KMS-11 (cell line): ENCODE measurements around the gene YY1.

Experiments
- H2AFZ ChIP-seq: fragments of 200-600 bp; sonication (generic); 2 replicates; pipeline ENCODE4 v1.6.1; 2016; ENCODE audit warnings: antibody characterized with exemption, mixed run types, low read depth
- H3K27ac ChIP-seq: fragments of 200-600 bp; sonication (generic); 2 replicates; pipeline ENCODE4 v1.6.1; 2016; ENCODE audit warnings: mild to moderate bottlenecking, mixed run types
- H3K27me3 ChIP-seq: fragments of 200-600 bp; sonication (generic); 2 replicates; pipeline ENCODE4 v1.6.1; 2017; ENCODE audit warnings: mild to moderate bottlenecking, low read depth, mixed run types, moderate library complexity; ENCODE audit not compliant: insufficient read depth
- H3K36me3 ChIP-seq: fragments of 200-600 bp; sonication (generic); 2 replicates; pipeline ENCODE4 v1.6.1; 2017; ENCODE audit warnings: mild to moderate bottlenecking, mixed run types; ENCODE audit not compliant: insufficient read depth
- H3K4me1 ChIP-seq: fragments of 200-600 bp; sonication (generic); 2 replicates; pipeline ENCODE4 v1.6.1; 2016; ENCODE audit warnings: mild to moderate bottlenecking, low read depth, mixed run types; ENCODE audit not compliant: poor library complexity, severe bottlenecking
- H3K4me2 ChIP-seq: fragments of 200-600 bp; sonication (generic); 2 replicates; pipeline ENCODE4 v1.7.0; 2016; ENCODE audit warnings: mild to moderate bottlenecking, mixed run types
- H3K4me3 ChIP-seq: fragments of 200-600 bp; sonication (generic); IDR thresholded peaks from 2 replicates; pipeline ENCODE4 v1.6.1; 2017; ENCODE audit warnings: low read depth, low read length, mixed read lengths; ENCODE audit not compliant: insufficient read depth
- H3K79me2 ChIP-seq: fragments of 200-600 bp; sonication (generic); 2 replicates; pipeline ENCODE4 v1.6.1; 2016; ENCODE audit warnings: low read depth, mixed run types; ENCODE audit not compliant: insufficient read depth
- H3K9ac ChIP-seq: fragments of 200-600 bp; sonication (generic); 2 replicates; pipeline ENCODE4 v1.6.1; 2016; ENCODE audit warnings: mild to moderate bottlenecking, mixed run types
- H4K20me1 ChIP-seq: fragments of 200-600 bp; sonication (generic); 2 replicates; pipeline ENCODE4 v1.6.1; 2016; ENCODE audit warnings: mild to moderate bottlenecking, mixed run types; ENCODE audit not compliant: insufficient read depth
- CTCF ChIP-seq: fragments of 200-600 bp; sonication (generic); conservative IDR thresholded peaks from 2 replicates; pipeline ENCODE4 v1.6.1; 2017; ENCODE audit warnings: low read depth, mild to moderate bottlenecking, antibody characterized with exemption, low read length, moderate library complexity, mixed read lengths

Gene YY1

GRCh38 chr14:100240668-100241032 lies 1.7 kb downstream of the YY1 start:
- Histone ChIP-seq H3K36me3 (no peaks in the 10 kb centered on the region), H3K27ac (peak overlapping the region; percentile 41; the same call in 1 of the 2 replicates), H4K20me1 (peaks cover 31% of the 10 kb centered on the region), H3K4me1 (peaks cover 38% of the 10 kb centered on the region), H3K4me3 (no peak overlapping the region), H3K4me2 (peak overlapping the region; percentile 95), H2AFZ (0 out of 2 replicates have a peak overlapping the region, but pooled peaks have one; percentile 22), H3K79me2 (peaks cover 80% of the 10 kb centered on the region), H3K27me3 (no peaks in the 10 kb centered on the region), H3K9ac (peak overlapping the region; percentile 55; the same call in 1 of the 2 replicates)
- no peak; the same call in 1 of the 2 replicates for TF ChIP-seq CTCF

DNA sequence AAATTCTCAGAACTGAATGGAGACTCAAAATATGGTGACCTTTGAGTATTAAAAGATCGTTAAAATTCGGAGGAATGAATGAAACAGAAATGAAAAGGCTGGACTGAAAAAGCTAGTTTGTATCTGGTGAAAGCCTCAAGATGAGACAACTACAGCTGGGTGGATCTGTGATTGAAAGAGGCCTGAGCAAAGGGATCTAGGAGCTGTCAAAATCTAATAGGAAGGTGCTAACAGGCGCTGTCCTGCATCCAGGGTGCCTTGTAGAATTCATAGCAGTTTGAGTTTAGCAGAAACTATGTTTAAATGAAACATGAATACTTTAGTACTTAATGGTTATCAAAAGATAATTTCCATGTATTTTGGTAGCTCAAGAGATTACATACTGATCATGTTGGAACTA lies 2.3 kb downstream of the YY1 start:
- no peaks in the 10 kb centered on the region for H3K36me3 ChIP-seq
- H3K4me1 ChIP-seq, result peaks cover 32% of the 10 kb centered on the region
- no peak for TF ChIP-seq CTCF
- H3K9ac ChIP-seq, result peak overlapping the region; percentile 55; the same call in 1 of the 2 replicates
- H3K4me2 ChIP-seq, result peak overlapping the region; percentile 95
- no peak overlapping the region; the same call in 1 of the 2 replicates for H3K27ac ChIP-seq
- H2AFZ ChIP-seq, result no peak overlapping the region
- H4K20me1 ChIP-seq, result peaks cover 34% of the 10 kb centered on the region
- H3K79me2 ChIP-seq, result peaks cover 80% of the 10 kb centered on the region
- no peaks in the 10 kb centered on the region for H3K27me3 ChIP-seq
- H3K4me3 ChIP-seq, result no peak overlapping the region

DNA sequence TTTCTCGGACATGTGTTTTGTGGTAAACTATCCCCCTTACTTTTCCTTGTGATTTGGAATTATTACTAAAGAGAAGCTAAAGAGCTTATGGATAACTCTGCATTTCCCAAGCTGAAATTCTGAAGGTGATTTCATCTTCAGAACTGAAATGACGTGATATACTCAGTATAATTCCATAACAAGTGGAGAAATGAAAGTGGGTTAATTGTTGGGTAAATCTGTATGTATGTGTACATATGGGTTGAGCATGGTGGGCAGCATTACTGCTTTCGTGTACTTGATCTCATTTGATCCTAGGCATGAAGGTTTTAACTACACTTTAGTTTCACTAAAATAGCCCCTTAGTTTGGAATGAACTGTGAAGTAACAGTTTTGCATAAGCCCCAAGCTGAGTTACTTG lies 4.1 kb downstream of the YY1 start:
- H3K79me2 ChIP-seq, result peaks cover 80% of the 10 kb centered on the region
- H4K20me1 ChIP-seq, result peaks cover 44% of the 10 kb centered on the region
- no peak overlapping the region for H3K4me3 ChIP-seq
- no peaks in the 10 kb centered on the region for H3K27me3 ChIP-seq
- no peak for TF ChIP-seq CTCF
- H3K27ac ChIP-seq, result no peak overlapping the region
- peaks cover 20% of the 10 kb centered on the region for H3K4me1 ChIP-seq
- no peak overlapping the region for H2AFZ ChIP-seq
- no peak overlapping the region for H3K9ac ChIP-seq
- peaks cover 3% of the 10 kb centered on the region; the same call in 1 of the 2 replicates for H3K36me3 ChIP-seq
- peak overlapping the region; percentile 15; the same call in 1 of the 2 replicates for H3K4me2 ChIP-seq

DNA sequence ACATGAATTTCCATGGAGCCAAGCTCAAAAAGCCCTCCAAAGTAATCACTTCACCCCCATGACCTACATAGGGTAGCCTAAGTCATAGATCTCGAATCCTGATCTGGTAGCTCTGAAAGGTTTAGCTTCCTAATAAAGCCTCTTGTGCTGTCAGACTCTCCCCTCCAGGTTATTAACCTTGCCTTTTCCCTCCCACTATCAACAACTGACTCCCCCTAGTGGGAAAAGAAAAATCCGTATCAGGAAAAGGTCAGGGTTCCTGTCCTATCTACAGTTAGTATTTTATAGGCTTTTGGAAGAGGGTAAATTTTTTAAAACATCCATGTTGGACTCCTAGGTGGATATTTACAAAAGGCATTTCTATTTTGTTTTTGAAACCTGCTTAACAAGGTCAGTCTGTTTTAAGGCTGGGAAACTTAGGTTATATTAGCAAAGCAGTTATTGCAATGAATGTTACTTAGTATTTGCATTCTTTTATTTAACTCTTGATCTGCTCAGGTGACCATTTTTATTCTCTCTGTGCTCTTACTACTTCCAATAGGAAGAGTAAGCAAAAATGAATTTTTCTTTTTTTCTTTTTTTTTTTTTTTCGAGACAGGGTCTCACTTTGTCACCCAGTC lies 8.0 kb downstream of the YY1 start:
- peaks cover 23% of the 10 kb centered on the region for H3K4me1 ChIP-seq
- H2AFZ ChIP-seq, result no peak overlapping the region
- H3K27me3 ChIP-seq, result no peaks in the 10 kb centered on the region
- peak; percentile 51; the same call in 1 of the 2 replicates for TF ChIP-seq CTCF
- H3K4me3 ChIP-seq, result no peak overlapping the region
- peaks cover 3% of the 10 kb centered on the region; the same call in 1 of the 2 replicates for H3K36me3 ChIP-seq
- no peak overlapping the region for H3K4me2 ChIP-seq
- peaks cover 100% of the 10 kb centered on the region for H3K79me2 ChIP-seq
- peaks cover 73% of the 10 kb centered on the region for H4K20me1 ChIP-seq
- no peak overlapping the region for H3K27ac ChIP-seq
- H3K9ac ChIP-seq, result no peak overlapping the region
